Sigmoid colon (tissue), 7 donors: ENCODE measurements around the gene ACTL8. TPM values are rescaled to one million over a fixed set of nuclear protein-coding genes. Genes with fewer than 3 reads are reported as not detected.

Experiments used
- DNase-seq: peaks from one replicate; pipeline ENCODE4 v3.0.0-alpha.2; 2019
- H3K27ac ChIP-seq, 4 donors: fragments of 200-600 bp; sonication (generic); one replicate each; pipeline ENCODE4 v1.5.1; 2016 to 2019; ENCODE audit warnings: mild to moderate bottlenecking in 1 of 4
- H3K27me3 ChIP-seq, 3 donors: fragments of 200-600 bp; sonication (generic); one replicate each; pipeline ENCODE4 v1.5.1; 2019; ENCODE audit warnings: mild to moderate bottlenecking in 1 of 3
- H3K36me3 ChIP-seq, 4 donors: fragments of 200-600 bp; sonication (generic); one replicate each; pipeline ENCODE4 v1.5.1; 2016 to 2019
- H3K4me1 ChIP-seq, 4 donors: fragments of 200-600 bp; sonication (generic); one replicate each; pipeline ENCODE4 v1.5.1; 2017 to 2019
- H3K4me3 ChIP-seq, 4 donors: fragments of 200-600 bp; sonication (generic); one replicate each; pipeline ENCODE4 v1.5.1; 2017 to 2019; ENCODE audit warnings: mild to moderate bottlenecking in 2 of 4, moderate library complexity in 1 of 4
- H3K9me3 ChIP-seq, 4 donors: fragments of 200-600 bp in 3 of 4; sonication (generic) in 3 of 4; one replicate each; pipeline versions ENCODE4 v1.5.1 to v1.6.1; 2013 to 2019
- CTCF ChIP-seq, 4 experiments: fragments of 450-650 bp in 3 of 4; fragments of 200-600 bp in 1 of 4; IDR thresholded peaks; one replicate each; pipeline ENCODE4 v1.5.1; 2016 to 2019; ENCODE audit warnings: antibody characterized with exemption in 4 of 4, mild to moderate bottlenecking in 3 of 4, moderate library complexity in 2 of 4
- EP300 ChIP-seq, 4 donors: sonication (generic); formaldehyde crosslinking; IDR thresholded peaks; one replicate each; pipeline ENCODE4 v1.6.1; 2017; ENCODE audit warnings: antibody characterized with exemption in 4 of 4
- POLR2A ChIP-seq, 2 donors: fragments of 450-650 bp; IDR thresholded peaks; one replicate each; pipeline ENCODE4 v1.6.1; 2016; ENCODE audit warnings: antibody characterized with exemption in 2 of 2, mild to moderate bottlenecking in 2 of 2, moderate library complexity in 2 of 2
- POLR2AphosphoS5 ChIP-seq, 4 donors: sonication (generic); formaldehyde crosslinking; IDR thresholded peaks; one replicate each; pipeline ENCODE4 v1.6.1; 2017; ENCODE audit warnings: antibody characterized with exemption in 4 of 4
- WGBS, 2 donors: extraction: QIAGEN DNeasy Blood & Tissue Kit; methylation state at CpG; one replicate each; pipeline ENCODE4 v1.1.7; 2013; 5-methylcytosine and 5-hydroxymethylcytosine counted together
- intact Hi-C: fragments of 100-400 bp; cut with DNase I; formaldehyde crosslinking; loops from one replicate; pipeline ENCODE4 v1.15.1; 2023
- polyA plus RNA-seq, 3 donors: library from polyadenylated mRNA; stranded (reverse); fragments of 200-250 nt; gene quantifications; one replicate each; pipeline ENCODE4 v1.2.3, GENCODE V29; 2013
- total RNA-seq, 4 donors: library from RNA; depleted of rRNA; stranded (reverse); fragments of >200 nt; gene quantifications; one replicate each; pipeline ENCODE4 v1.1.0, GENCODE V29; 2016
- donor health status: healthy with polysubstance abuse.
- donor health status: Bipolar disorder and iron deficiency.
- donor health status: healthy.

ACTL8 gene
- total and polyA plus RNA-seq, 7 donors: 0.63 TPM; not detected in 6

GRCh38 chr1:17833661-17834501, 78.7 kb downstream of the ACTL8 start:
- Histone ChIP-seq H3K27me3 (peaks cover 0 to 7% (median 4%) of the 10 kb centered on the region in 3 donors), H3K4me3 (no peak overlapping the region), H3K4me1 (peaks cover 0 to 3% (median 0%) of the 10 kb centered on the region in 4 donors), H3K9me3 (no peaks in the 10 kb centered on the region), H3K36me3 (no peaks in the 10 kb centered on the region), H3K27ac (no peak overlapping the region)
- intact Hi-C loops: no loop called here
- peak; percentile 20 for DNase-seq
- WGBS, 2 donors: 83 to 89% methylated on average over 15 of the region's 15 CpGs
- TF ChIP-seq POLR2AphosphoS5 (IDR thresholded peaks at IDR 0.05) (no peak), CTCF (IDR thresholded peaks at IDR 0.05) (no peak), POLR2A (IDR thresholded peaks at IDR 0.05) (no peak), EP300 (IDR thresholded peaks at IDR 0.05) (no peak)

GRCh38 chr1:17834561-17835100, 79.5 kb downstream of the ACTL8 start:
- Histone ChIP-seq H3K27me3 (peaks cover 0 to 7% (median 4%) of the 10 kb centered on the region in 3 donors), H3K36me3 (no peaks in the 10 kb centered on the region), H3K27ac (no peak overlapping the region), H3K4me1 (peaks cover 0 to 3% (median 0%) of the 10 kb centered on the region in 4 donors), H3K4me3 (no peak overlapping the region), H3K9me3 (no peaks in the 10 kb centered on the region)
- intact Hi-C loops: no loop called here
- WGBS, 2 donors: 57 to 70% methylated on average over 8 of the region's 8 CpGs
- TF ChIP-seq POLR2A (IDR thresholded peaks at IDR 0.05) (no peak), CTCF (IDR thresholded peaks at IDR 0.05) (no peak), POLR2AphosphoS5 (IDR thresholded peaks at IDR 0.05) (no peak), EP300 (IDR thresholded peaks at IDR 0.05) (no peak)
- DNase-seq: no peak

GRCh38 chr1:17837233-17838030, 82.3 kb downstream of the ACTL8 start:
- H3K4me1 ChIP-seq: no peaks in the 10 kb centered on the region
- H3K27ac ChIP-seq: no peak overlapping the region
- H3K4me3 ChIP-seq: no peak overlapping the region
- peaks cover 0 to 15% (median 5%) of the 10 kb centered on the region in 3 donors for H3K27me3 ChIP-seq
- whole genome bisulfite sequencing, 2 donors: 64 to 67% methylated on average over 12 of the region's 12 CpGs
- intact Hi-C loops: no loop called here
- DNase-seq: no peak
- no peaks in the 10 kb centered on the region for H3K9me3 ChIP-seq
- no peak for TF ChIP-seq EP300 (IDR thresholded peaks at IDR 0.05)
- TF ChIP-seq POLR2AphosphoS5 (IDR thresholded peaks at IDR 0.05): no peak
- no peak for TF ChIP-seq POLR2A (IDR thresholded peaks at IDR 0.05)
- TF ChIP-seq CTCF (IDR thresholded peaks at IDR 0.05): no peak
- no peaks in the 10 kb centered on the region for H3K36me3 ChIP-seq

GRCh38 chr1:17839641-17840196, 84.6 kb downstream of the ACTL8 start:
- no peaks in the 10 kb centered on the region for H3K9me3 ChIP-seq
- intact Hi-C loops: no loop called here
- no peak overlapping the region for H3K4me3 ChIP-seq
- DNase-seq: no peak
- WGBS, 2 donors: 76 to 80% methylated on average over 8 of the region's 8 CpGs
- H3K4me1 ChIP-seq: no peaks in the 10 kb centered on the region
- peaks cover 5 to 38% (median 16%) of the 10 kb centered on the region in 3 donors for H3K27me3 ChIP-seq
- TF ChIP-seq CTCF (IDR thresholded peaks at IDR 0.05) (no peak), POLR2A (IDR thresholded peaks at IDR 0.05) (no peak), EP300 (IDR thresholded peaks at IDR 0.05) (no peak), POLR2AphosphoS5 (IDR thresholded peaks at IDR 0.05) (no peak)
- H3K27ac ChIP-seq: no peak overlapping the region
- no peaks in the 10 kb centered on the region for H3K36me3 ChIP-seq
